Duodenal mucosa (tissue), 2 donors: ENCODE results near the gene SRPRA.

ENCODE experiments used
- H3K27ac ChIP-seq: one replicate; pipeline ENCODE4 v1.7.0; 2013; ENCODE audit warnings: low read depth, low read length
- H3K27me3 ChIP-seq, 2 donors: one replicate each; pipeline ENCODE4 v1.7.0; 2013; ENCODE audit warnings: low read length in 2 of 2, control low read depth in 1 of 2; ENCODE audit not compliant: insufficient read depth in 2 of 2, control insufficient read depth in 1 of 2
- H3K36me3 ChIP-seq, 2 donors: one replicate each; pipeline ENCODE4 v1.7.0; 2013; ENCODE audit warnings: low read length in 2 of 2, control low read depth in 1 of 2; ENCODE audit not compliant: insufficient read depth in 2 of 2, control insufficient read depth in 1 of 2
- H3K4me1 ChIP-seq, 2 donors: one replicate each; pipeline ENCODE4 v1.7.0; 2013; ENCODE audit warnings: low read length in 2 of 2, control low read depth in 1 of 2; ENCODE audit not compliant: insufficient read depth in 2 of 2, control insufficient read depth in 1 of 2
- H3K4me3 ChIP-seq, 2 donors: one replicate each; pipeline ENCODE4 v1.7.0; 2013; ENCODE audit warnings: low read length in 2 of 2, low read depth in 1 of 2
- H3K9ac ChIP-seq, 2 donors: one replicate each; pipeline ENCODE4 v1.7.0; 2013; ENCODE audit warnings: low read length in 2 of 2, low read depth in 1 of 2
- H3K9me3 ChIP-seq, 2 donors: one replicate each; pipeline ENCODE4 v1.7.0; 2013; ENCODE audit warnings: low read length in 2 of 2, control low read depth in 1 of 2; ENCODE audit not compliant: control insufficient read depth in 1 of 2

SRPRA gene

GRCh38 chr11:126282736-126283591 is 14.3 kb upstream of the SRPRA start, which contains the start of gene TIRAP:
TSS of gene TIRAP (plus strand) at chr11:126283093. CDS start at chr11:126290895, 7,802 bp downstream.
- Histone ChIP-seq H3K9ac (peak within 1 kb of the TSS; percentile 89 to 99), H3K4me1 (peaks cover 16 to 27% of the 10 kb centered on the region in 2 donors), H3K27me3 (no peaks in the 10 kb centered on the region), H3K36me3 (peaks cover 0 to 5% of the 10 kb centered on the region in 2 donors), H3K27ac (peak within 1 kb of the TSS; percentile 70), H3K9me3 (no peaks in the 10 kb centered on the region), H3K4me3 (peak within 1 kb of the TSS; percentile 76 to 87)

GRCh38 chr11:126282361-126282735 is 13.7 kb upstream of the SRPRA start:
- H3K9ac ChIP-seq: peak overlapping the region; percentile 85 to 89
- peaks cover 16 to 27% of the 10 kb centered on the region in 2 donors for H3K4me1 ChIP-seq
- peak overlapping the region; percentile 76 to 87 for H3K4me3 ChIP-seq
- H3K9me3 ChIP-seq: no peaks in the 10 kb centered on the region
- peak overlapping the region; percentile 70 for H3K27ac ChIP-seq
- peaks cover 4 to 11% of the 10 kb centered on the region in 2 donors for H3K36me3 ChIP-seq
- H3K27me3 ChIP-seq: no peaks in the 10 kb centered on the region

- H3K9me3 ChIP-seq: no peaks in the 10 kb centered on the region
- no peak overlapping the region for H3K27ac ChIP-seq
- H3K4me3 ChIP-seq: peak overlapping the region in 1 of 2 donors; percentile 87
- H3K36me3 ChIP-seq: peaks cover 9 to 14% of the 10 kb centered on the region in 2 donors
- peaks cover 16 to 27% of the 10 kb centered on the region in 2 donors for H3K4me1 ChIP-seq
- no peaks in the 10 kb centered on the region for H3K27me3 ChIP-seq
- H3K9ac ChIP-seq: peak overlapping the region in 1 of 2 donors; percentile 85
Measured at GRCh38 chr11:126281666-126282175, 13.0 kb upstream of the SRPRA start.

- H3K27ac ChIP-seq: no peak overlapping the region
- H3K4me3 ChIP-seq: no peak overlapping the region
- H3K9ac ChIP-seq: no peak overlapping the region
- no peaks in the 10 kb centered on the region for H3K9me3 ChIP-seq
- H3K27me3 ChIP-seq: no peaks in the 10 kb centered on the region
- peaks cover 9 to 12% of the 10 kb centered on the region in 2 donors for H3K36me3 ChIP-seq
- peaks cover 16 to 27% of the 10 kb centered on the region in 2 donors for H3K4me1 ChIP-seq
Measured at GRCh38 chr11:126281245-126281644, 12.6 kb upstream of the SRPRA start.

- Histone ChIP-seq H3K27ac (no peak overlapping the region), H3K36me3 (peaks cover 9 to 17% of the 10 kb centered on the region in 2 donors), H3K9me3 (no peaks in the 10 kb centered on the region), H3K4me3 (no peak overlapping the region), H3K27me3 (no peaks in the 10 kb centered on the region), H3K9ac (no peak overlapping the region), H3K4me1 (peaks cover 16 to 27% of the 10 kb centered on the region in 2 donors)
Measured at GRCh38 chr11:126280595-126280994, 11.9 kb upstream of the SRPRA start.

- Histone ChIP-seq H3K36me3 (peaks cover 9 to 27% of the 10 kb centered on the region in 2 donors), H3K9ac (no peak overlapping the region), H3K4me1 (peaks cover 14 to 19% of the 10 kb centered on the region in 2 donors), H3K9me3 (no peaks in the 10 kb centered on the region), H3K27ac (no peak overlapping the region), H3K27me3 (no peaks in the 10 kb centered on the region), H3K4me3 (no peak overlapping the region)
Measured at GRCh38 chr11:126279191-126279590, 10.5 kb upstream of the SRPRA start.

- Histone ChIP-seq H3K9ac (no peak overlapping the region), H3K4me1 (peaks cover 6 to 13% of the 10 kb centered on the region in 2 donors), H3K27me3 (no peaks in the 10 kb centered on the region), H3K36me3 (peaks cover 10 to 40% of the 10 kb centered on the region in 2 donors), H3K4me3 (no peak overlapping the region), H3K9me3 (no peaks in the 10 kb centered on the region), H3K27ac (no peak overlapping the region)
Measured at GRCh38 chr11:126277780-126278179, 9.1 kb upstream of the SRPRA start.

GRCh38 chr11:126277322-126277721 is 8.6 kb upstream of the SRPRA start:
- Histone ChIP-seq H3K27ac (no peak overlapping the region), H3K36me3 (peaks cover 14 to 43% of the 10 kb centered on the region in 2 donors), H3K4me1 (peaks cover 6 to 10% of the 10 kb centered on the region in 2 donors), H3K9me3 (no peaks in the 10 kb centered on the region), H3K4me3 (no peak overlapping the region), H3K9ac (no peak overlapping the region), H3K27me3 (no peaks in the 10 kb centered on the region)

GRCh38 chr11:126268361-126268707 is 361 bp downstream of the SRPRA start:
- H3K27me3 ChIP-seq: no peaks in the 10 kb centered on the region
- peak overlapping the region; percentile 56 to 87 for H3K9ac ChIP-seq
- H3K27ac ChIP-seq: peak overlapping the region; percentile 79
- no peaks in the 10 kb centered on the region for H3K9me3 ChIP-seq
- peak overlapping the region; percentile 87 to 95 for H3K4me3 ChIP-seq
- H3K36me3 ChIP-seq: peaks cover 39 to 46% of the 10 kb centered on the region in 2 donors
- H3K4me1 ChIP-seq: peaks cover 16 to 18% of the 10 kb centered on the region in 2 donors

GRCh38 chr11:126267650-126268049 is 1.0 kb downstream of the SRPRA start:
- H3K36me3 ChIP-seq: peaks cover 42 to 46% of the 10 kb centered on the region in 2 donors
- peak overlapping the region; percentile 56 to 87 for H3K9ac ChIP-seq
- peaks cover 16 to 18% of the 10 kb centered on the region in 2 donors for H3K4me1 ChIP-seq
- peak overlapping the region; percentile 87 to 95 for H3K4me3 ChIP-seq
- no peak overlapping the region for H3K27ac ChIP-seq
- H3K27me3 ChIP-seq: no peaks in the 10 kb centered on the region
- no peaks in the 10 kb centered on the region for H3K9me3 ChIP-seq
